HepG2 (cell line): ENCODE data around the gene PRR12. TPM values are rescaled to one million over a fixed set of nuclear protein-coding genes. Genes with fewer than 3 reads are reported as not detected.
A peak's percentile ranks its signal among the peaks of the same experiment; 100 is the strongest.

Experiments
- ATAC-seq: fragments of 200-7000 bp; cut with Tn5 transposase; 3 replicates; pipeline ENCODE4 v1.9.1; 2020; ENCODE audit warnings: mild to moderate bottlenecking, moderate library complexity
- BruUV-seq: library from RNA; stranded (reverse); fragments of 400-500 nt; replicated peaks from 2 replicates; lab custom pipeline; 2021; lab: Mats Ljungman, UMichigan
- CTCF ChIA-PET: fragments of 300-600 bp; formaldehyde crosslinking; extraction: SDS; loops from one replicate; lab custom pipeline; 2021; ENCODE audit warnings: low total read pairs, inconsistent platforms, low intra/inter-chr PET ratio; lab: Yijun Ruan, JAX
- POLR2A ChIA-PET: fragments of 350-600 bp; sonication (Branson Sonifier 250); formaldehyde crosslinking; loops from one replicate; lab custom pipeline; 2020; ENCODE audit warnings: antibody characterized with exemption, inconsistent platforms; lab: Yijun Ruan, JAX
- DNase-seq: peaks from one replicate; pipeline ENCODE4 v3.0.0-alpha.2; 2015; ENCODE audit warnings: low spot score
- FAIRE-seq: peaks from 3 replicates; lab custom pipeline; 2011; peaks lifted over from hg19 to GRCh38; lab: Jason Lieb, UNC
- H2AFZ ChIP-seq: one replicate; pipeline ENCODE4 v1.6.1; 2011; ENCODE audit warnings: low read length, inconsistent platforms
- H3K27ac ChIP-seq: fragments of 300-600 bp; 3 replicates; pipeline ENCODE4 v1.8.0; 2011; ENCODE audit warnings: mixed run types, mild to moderate bottlenecking, mixed read lengths, low read length, inconsistent platforms; ENCODE audit not compliant: insufficient read depth; ENCODE audit errors: extremely low read length
- H3K27me3 ChIP-seq, 2 experiments: fragments of 200-600 bp in 1 of 2; 2 replicates in 1 of 2; 3 replicates in 1 of 2; pipeline versions ENCODE4 v1.6.0 to v1.8.0; 2011; ENCODE audit warnings: low read length in 2 of 2, mild to moderate bottlenecking in 2 of 2, moderate library complexity in 2 of 2, inconsistent platforms in 1 of 2; ENCODE audit not compliant: insufficient read depth in 2 of 2, control insufficient read depth in 1 of 2
- H3K36me3 ChIP-seq, 2 experiments: fragments of 200-600 bp in 1 of 2; replicated peaks in 1 of 2; 2 replicates in 1 of 2; 3 replicates in 1 of 2; pipeline versions ENCODE4 v1.5.1 to v1.8.0; 2011; ENCODE audit warnings: low read length in 2 of 2, inconsistent platforms in 1 of 2; ENCODE audit not compliant: insufficient read depth in 2 of 2, control insufficient read depth in 1 of 2
- H3K4me1 ChIP-seq: 2 replicates; pipeline ENCODE4 v1.5.1; 2012; ENCODE audit warnings: low read length, inconsistent platforms; ENCODE audit not compliant: insufficient read depth
- H3K4me2 ChIP-seq: 2 replicates; pipeline ENCODE4 v1.6.0; 2011; ENCODE audit warnings: low read depth, low read length, inconsistent platforms
- H3K4me3 ChIP-seq, 3 experiments: fragments of 200-600 bp in 1 of 3; sonication (generic), shearing (Covaris generic) in 1 of 3; replicated peaks in 1 of 3; 2 replicates each; pipeline ENCODE4 v1.5.1; 2011 to 2016; ENCODE audit warnings: low read length in 3 of 3, inconsistent platforms in 2 of 3, low read depth in 2 of 3, mild to moderate bottlenecking in 2 of 3, control low read depth in 1 of 3, mixed read lengths in 1 of 3; ENCODE audit not compliant: insufficient read depth in 1 of 3
- H3K79me2 ChIP-seq: one replicate; pipeline ENCODE4 v1.6.1; 2011; ENCODE audit warnings: low read length, inconsistent platforms; ENCODE audit not compliant: insufficient read depth
- H3K9ac ChIP-seq: 2 replicates; pipeline ENCODE4 v1.6.0; 2011; ENCODE audit warnings: mild to moderate bottlenecking, low read depth, low read length, inconsistent platforms; ENCODE audit not compliant: insufficient read depth
- H3K9me3 ChIP-seq: 2 replicates; pipeline ENCODE4 v1.5.1; 2012; ENCODE audit warnings: mild to moderate bottlenecking, low read length
- H4K20me1 ChIP-seq: 2 replicates; pipeline ENCODE4 v1.6.0; 2011; ENCODE audit warnings: inconsistent platforms, mild to moderate bottlenecking, low read length, moderate library complexity; ENCODE audit not compliant: insufficient read depth
- ATF7-NPFF ChIP-seq: sonication (generic); formaldehyde crosslinking; IDR thresholded peaks from 2 replicates; pipeline ENCODE4 v1.8.1; 2023; ENCODE audit warnings: mild to moderate bottlenecking, low read depth, missing genetic modification reagents, moderate library complexity
- BCL6 ChIP-seq: IDR thresholded peaks from 2 replicates; pipeline ENCODE4 v1.6.1; 2016; ENCODE audit warnings: missing genetic modification reagents, missing compliant biosample characterization
- FOSL2 ChIP-seq: sonication (generic); formaldehyde crosslinking; IDR thresholded peaks from 2 replicates; pipeline ENCODE4 v1.4.0; 2020; ENCODE audit warnings: missing genetic modification reagents
- IRX3 ChIP-seq: sonication (generic); formaldehyde crosslinking; IDR thresholded peaks from 2 replicates; pipeline ENCODE4 v1.8.1; 2023; ENCODE audit warnings: mild to moderate bottlenecking, low read depth, missing genetic modification reagents, borderline replicate concordance
- PITX1 ChIP-seq: sonication (generic); formaldehyde crosslinking; IDR thresholded peaks from 2 replicates; pipeline ENCODE4 v1.5.1; 2020; ENCODE audit warnings: mild to moderate bottlenecking, missing genetic modification reagents
- ZNF432 ChIP-seq: sonication (generic); formaldehyde crosslinking; IDR thresholded peaks from 2 replicates; pipeline ENCODE4 v1.5.0; 2020; ENCODE audit warnings: missing genetic modification reagents, mild to moderate bottlenecking, borderline replicate concordance
- ZNF562 ChIP-seq: sonication (generic); formaldehyde crosslinking; IDR thresholded peaks from 2 replicates; pipeline ENCODE4 v1.8.0; 2022; ENCODE audit warnings: missing genetic modification reagents, borderline replicate concordance
- ZNF570 ChIP-seq: sonication (generic); formaldehyde crosslinking; IDR thresholded peaks from 2 replicates; pipeline ENCODE4 v1.4.0; 2020; ENCODE audit warnings: mild to moderate bottlenecking, missing genetic modification reagents, borderline replicate concordance
- ZNF598 ChIP-seq: sonication (generic); formaldehyde crosslinking; IDR thresholded peaks from 2 replicates; pipeline ENCODE4 v1.5.1; 2020; ENCODE audit warnings: mild to moderate bottlenecking, missing genetic modification reagents, borderline replicate concordance
- ZNF674 ChIP-seq: sonication (generic); formaldehyde crosslinking; IDR thresholded peaks from 2 replicates; pipeline ENCODE4 v1.5.0; 2020; ENCODE audit warnings: low read depth, mild to moderate bottlenecking, missing genetic modification reagents
- WGBS: methylation state at CpG from one replicate; pipeline ENCODE4 v1.1.6; 2017; ENCODE audit warnings: low lambda C conversion rate; 5-methylcytosine and 5-hydroxymethylcytosine counted together
- in situ Hi-C: cut with HindIII; loops from 2 replicates; pipeline ENCODE4 v1.10.0; 2017; ENCODE audit warnings: low pct_unique_long_range_greater_than_20kb; ENCODE audit not compliant: extremely low pct_ligation_motif_present
- intact Hi-C: fragments of 100-400 bp; cut with micrococcal nuclease; formaldehyde crosslinking; loops from one replicate; pipeline ENCODE4 v1.10.0; 2022; ENCODE audit not compliant: unreplicated experiment
- polyA plus RNA-seq, 8 experiments: library from polyadenylated mRNA; depleted of rRNA in 3 of 8; stranded (reverse) in 7 of 8; unstranded in 1 of 8; fragments of >200 nt; fragmentation: Illumina TruSeq in 4 of 8; extraction: Trizol in 4 of 8; gene quantifications; 2 replicates each; pipeline versions ENCODE4 v1.2.1 to v1.2.3, GENCODE V29; 2011 to 2016; ENCODE audit warnings: low read depth in 4 of 8, missing spikeins in 1 of 8, mixed read lengths in 1 of 8; ENCODE audit not compliant: insufficient read depth in 1 of 8
- total RNA-seq, 5 experiments: library from RNA; depleted of rRNA; stranded (reverse); fragments of >200 nt; fragmentation: Illumina TruSeq; extraction: Trizol; gene quantifications; 2 replicates each; pipeline ENCODE4 v1.2.3, GENCODE V29; 2016; ENCODE audit warnings: low read depth in 1 of 5

Gene PRR12
- total and polyA plus RNA-seq, 2 of the 13 experiments (the other 11 are each of a cell fraction or from before 2014, with no cell fraction given) = 0.62 to 1.5 TPM

- FAIRE-seq = no peak
- H3K4me3 ChIP-seq = no peak overlapping the region
- no TSS peak for BruUV-seq
- no peaks in the 10 kb centered on the region for H3K9me3 ChIP-seq
- CTCF ChIA-PET = no interaction called here
- no peak for DNase-seq
- peak overlapping the region; percentile 63 for H2AFZ ChIP-seq
- peaks cover 35% of the 10 kb centered on the region for H3K4me1 ChIP-seq
- peaks cover 19% of the 10 kb centered on the region for H3K79me2 ChIP-seq
- H3K9ac ChIP-seq = peak overlapping the region; percentile 30; the same call in 1 of the 2 replicates
- POLR2A ChIA-PET = interaction anchor here (0.8 kb wide), 1 partner anchor 23 kb away, joined by 3 read pairs; no protein-coding TSS in a partner anchor
- H3K36me3 ChIP-seq = no peaks in the 10 kb centered on the region
- in situ Hi-C loops = no loop called here
- TF ChIP-seq ZNF598 (CRISPR knock-in tag) = no peak
- no peak for TF ChIP-seq ZNF674
- no peak for TF ChIP-seq BCL6 (CRISPR knock-in tag)
- TF ChIP-seq ZNF432 (CRISPR knock-in tag) = no peak
- no peak for TF ChIP-seq PITX1 (CRISPR knock-in tag)
- no peak for TF ChIP-seq FOSL2 (CRISPR knock-in tag)
- no peak for TF ChIP-seq ATF7-NPFF (CRISPR knock-in tag)
- TF ChIP-seq ZNF562 (CRISPR knock-in tag) = no peak
- no peak for TF ChIP-seq ZNF570 (CRISPR knock-in tag)
- no peak for TF ChIP-seq IRX3 (CRISPR knock-in tag)
- H4K20me1 ChIP-seq = no peaks in the 10 kb centered on the region
- no peak for ATAC-seq
- peaks cover 0 to 5% of the 10 kb centered on the region in 2 experiments; a peak in 1 of 5 replicates for H3K27me3 ChIP-seq
- no peak overlapping the region for H3K27ac ChIP-seq
- H3K4me2 ChIP-seq = peak overlapping the region; percentile 47; the same call in 1 of the 2 replicates
- WGBS = 3% methylated on average over 2 of the region's 2 CpGs
- intact Hi-C loops = no loop called here
Measured at GRCh38 chr19:49583239-49583638, 7.7 kb upstream of the PRR12 start.
